ENCODE results near the gene A1CF. TPM values are rescaled to one million over a fixed set of nuclear protein-coding genes. Genes with fewer than 3 reads are reported as not detected.
A peak's percentile ranks its signal among the peaks of the same experiment; 100 is the strongest.

Gene A1CF
- total RNA-seq, 1 experiment from 2014 or later: not detected

- ChIA-PET CTCF (no interaction called here), POLR2A (ENCODE audit: unreplicated experiment) (no interaction called here)
- BruUV-seq (replicated peaks): no TSS peak
- Histone ChIP-seq H3F3A (ENCODE audit: low read length, unreplicated experiment) (no peaks in the 10 kb centered on the region), H3K27me3 (ENCODE audit: low read length) (peaks cover 83% of the 10 kb centered on the region), H3K79me2 (ENCODE audit: low read length) (no peaks in the 10 kb centered on the region), H3K4me3 (ENCODE audit: low read length) (no peak overlapping the region), H3K27ac (ENCODE audit: low read length) (no peak overlapping the region), H3K4me1 (ENCODE audit: insufficient read depth, low read length) (no peaks in the 10 kb centered on the region), H3K9me2 (replicated peaks; ENCODE audit: low read length) (no peaks in the 10 kb centered on the region), H3K36me3 (ENCODE audit: low read depth, low read length) (no peaks in the 10 kb centered on the region), H3K9ac (ENCODE audit: low read length) (no peak overlapping the region), H2AFZ (ENCODE audit: low read length) (no peak overlapping the region), H3K4me2 (ENCODE audit: low read length) (no peak overlapping the region), H4K20me1 (ENCODE audit: low read length) (no peaks in the 10 kb centered on the region), H3K9me3 (ENCODE audit: low read length) (no peaks in the 10 kb centered on the region)
- intact Hi-C loops (cut with micrococcal nuclease): loop anchor here (2.0 kb wide), 1 partner anchor 21 kb away; no protein-coding TSS in a partner anchor
- TF ChIP-seq EZH2phosphoT487 (IDR thresholded peaks at IDR 0.05; ENCODE audit: borderline replicate concordance, low read length) (no peak), EZH2 (IDR thresholded peaks at IDR 0.05; ENCODE audit: low read length, unreplicated experiment) (no peak)
- TF ChIP-seq, protein P1, sequence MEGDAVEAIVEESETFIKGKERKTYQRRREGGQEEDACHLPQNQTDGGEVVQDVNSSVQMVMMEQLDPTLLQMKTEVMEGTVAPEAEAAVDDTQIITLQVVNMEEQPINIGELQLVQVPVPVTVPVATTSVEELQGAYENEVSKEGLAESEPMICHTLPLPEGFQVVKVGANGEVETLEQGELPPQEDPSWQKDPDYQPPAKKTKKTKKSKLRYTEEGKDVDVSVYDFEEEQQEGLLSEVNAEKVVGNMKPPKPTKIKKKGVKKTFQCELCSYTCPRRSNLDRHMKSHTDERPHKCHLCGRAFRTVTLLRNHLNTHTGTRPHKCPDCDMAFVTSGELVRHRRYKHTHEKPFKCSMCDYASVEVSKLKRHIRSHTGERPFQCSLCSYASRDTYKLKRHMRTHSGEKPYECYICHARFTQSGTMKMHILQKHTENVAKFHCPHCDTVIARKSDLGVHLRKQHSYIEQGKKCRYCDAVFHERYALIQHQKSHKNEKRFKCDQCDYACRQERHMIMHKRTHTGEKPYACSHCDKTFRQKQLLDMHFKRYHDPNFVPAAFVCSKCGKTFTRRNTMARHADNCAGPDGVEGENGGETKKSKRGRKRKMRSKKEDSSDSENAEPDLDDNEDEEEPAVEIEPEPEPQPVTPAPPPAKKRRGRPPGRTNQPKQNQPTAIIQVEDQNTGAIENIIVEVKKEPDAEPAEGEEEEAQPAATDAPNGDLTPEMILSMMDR (conservative IDR thresholded peaks at IDR 0.05; ENCODE audit: low read depth, low read length): no peak
- no peak for DNase-seq
- no peak for ATAC-seq
Measured at GRCh38 chr10:50823789-50824188, 61.6 kb downstream of the A1CF start.

GRCh38 chr10:50809596-50809995 lies 75.8 kb downstream of the A1CF start:
- Histone ChIP-seq H3K4me1 (ENCODE audit: insufficient read depth, low read length) (peaks cover 15% of the 10 kb centered on the region), H3K79me2 (ENCODE audit: low read length) (no peaks in the 10 kb centered on the region), H3K9me3 (ENCODE audit: low read length) (no peaks in the 10 kb centered on the region), H4K20me1 (ENCODE audit: low read length) (no peaks in the 10 kb centered on the region), H3K9ac (ENCODE audit: low read length) (no peak overlapping the region), H3K27ac (ENCODE audit: low read length) (no peak overlapping the region), H3K27me3 (ENCODE audit: low read length) (peaks cover 49% of the 10 kb centered on the region), H3K4me2 (ENCODE audit: low read length) (no peak overlapping the region), H3K9me2 (replicated peaks; ENCODE audit: low read length) (no peaks in the 10 kb centered on the region), H3K36me3 (ENCODE audit: low read depth, low read length) (no peaks in the 10 kb centered on the region), H3K4me3 (ENCODE audit: low read length) (no peak overlapping the region), H3F3A (ENCODE audit: low read length, unreplicated experiment) (no peaks in the 10 kb centered on the region), H2AFZ (ENCODE audit: low read length) (no peak overlapping the region)
- POLR2A ChIA-PET (ENCODE audit: unreplicated experiment): no interaction called here
- TF ChIP-seq, protein P1 (conservative IDR thresholded peaks at IDR 0.05; ENCODE audit: low read depth, low read length): no peak
- no peak for TF ChIP-seq EZH2phosphoT487 (IDR thresholded peaks at IDR 0.05; ENCODE audit: borderline replicate concordance, low read length)
- TF ChIP-seq EZH2 (IDR thresholded peaks at IDR 0.05; ENCODE audit: low read length, unreplicated experiment): no peak
- BruUV-seq (replicated peaks): no TSS peak
- ATAC-seq (no peak), DNase-seq (peak; percentile 50)
- intact Hi-C loops (cut with micrococcal nuclease): no loop called here
- CTCF ChIA-PET: no interaction called here

DNA sequence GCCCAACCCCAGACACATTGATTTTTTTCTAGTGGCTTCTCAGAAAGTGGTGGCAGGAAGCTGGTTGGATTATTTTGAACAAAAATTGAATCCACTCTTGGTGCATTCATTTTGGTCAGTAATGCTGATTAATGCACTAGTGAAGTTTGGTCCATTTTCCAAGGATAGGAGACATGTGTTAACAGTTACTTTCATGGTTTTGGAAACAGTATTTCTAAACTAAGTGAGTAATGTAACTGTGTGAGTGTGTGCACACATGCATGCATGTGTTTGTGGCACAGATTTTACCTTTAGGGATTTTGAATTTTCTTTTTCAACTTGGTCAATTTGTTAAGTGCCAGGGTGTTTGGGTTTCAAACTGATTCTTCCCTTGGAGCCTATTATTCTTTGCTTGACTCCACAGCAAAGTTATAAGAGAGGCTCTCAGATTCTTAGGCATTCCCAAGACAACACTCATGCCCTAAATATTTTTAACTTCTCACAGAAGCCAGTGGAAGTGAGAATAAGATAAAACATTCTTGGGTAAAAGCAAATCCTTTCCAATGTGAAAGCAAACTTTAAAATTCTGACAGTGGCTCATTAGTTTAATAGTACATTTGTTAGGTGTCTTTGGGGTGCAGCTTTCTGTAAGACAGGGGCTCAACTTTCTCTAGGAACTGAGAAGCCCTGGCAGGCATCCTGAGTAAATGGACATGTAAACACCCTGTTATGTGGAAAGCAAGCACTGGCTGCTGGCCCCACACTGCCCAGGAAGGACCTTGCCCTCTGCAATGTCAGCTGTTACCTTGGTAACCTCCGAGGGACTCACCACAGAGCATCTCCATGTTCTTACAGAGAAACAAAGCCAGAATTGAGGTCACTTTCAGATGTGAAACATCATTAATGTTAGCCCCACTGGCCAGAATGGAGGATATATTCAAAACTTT lies 77.3 kb downstream of the A1CF start:
- ChIA-PET CTCF (no interaction called here), POLR2A (ENCODE audit: unreplicated experiment) (no interaction called here)
- Histone ChIP-seq H3K9me2 (replicated peaks; ENCODE audit: low read length) (no peaks in the 10 kb centered on the region), H3K4me1 (ENCODE audit: insufficient read depth, low read length) (peaks cover 15% of the 10 kb centered on the region), H3F3A (ENCODE audit: low read length, unreplicated experiment) (no peaks in the 10 kb centered on the region), H3K27me3 (ENCODE audit: low read length) (peaks cover 37% of the 10 kb centered on the region), H3K4me2 (ENCODE audit: low read length) (no peak overlapping the region), H3K4me3 (ENCODE audit: low read length) (no peak overlapping the region), H3K79me2 (ENCODE audit: low read length) (no peaks in the 10 kb centered on the region), H4K20me1 (ENCODE audit: low read length) (no peaks in the 10 kb centered on the region), H3K9ac (ENCODE audit: low read length) (no peak overlapping the region), H2AFZ (ENCODE audit: low read length) (no peak overlapping the region), H3K9me3 (ENCODE audit: low read length) (no peaks in the 10 kb centered on the region), H3K36me3 (ENCODE audit: low read depth, low read length) (no peaks in the 10 kb centered on the region), H3K27ac (ENCODE audit: low read length) (no peak overlapping the region)
- intact Hi-C loops (cut with micrococcal nuclease): no loop called here
- DNase-seq (no peak), ATAC-seq (0 out of 2 replicates have a peak, but pooled peaks have one; percentile 14)
- TF ChIP-seq EZH2 (IDR thresholded peaks at IDR 0.05; ENCODE audit: low read length, unreplicated experiment): no peak
- TF ChIP-seq EZH2phosphoT487 (IDR thresholded peaks at IDR 0.05; ENCODE audit: borderline replicate concordance, low read length): no peak
- TF ChIP-seq, protein P1 (conservative IDR thresholded peaks at IDR 0.05; ENCODE audit: low read depth, low read length): no peak
- BruUV-seq (replicated peaks): no TSS peak
